Activated T-cell treated with anti-CD3 and anti-CD28 coated beads for 1 hour (primary cell): ENCODE measurements around the gene ZNF655.
"Not testable (repeated sequence)": the region's sequence is repeated elsewhere in the genome, so short reads cannot be mapped to it uniquely, and the experiment has no call there.

Experiments used
- DNase-seq: peaks from one replicate; pipeline ENCODE4 v3.0.0-alpha.2; 2020; ENCODE audit warnings: low read depth

The ZNF655 gene, protein sequence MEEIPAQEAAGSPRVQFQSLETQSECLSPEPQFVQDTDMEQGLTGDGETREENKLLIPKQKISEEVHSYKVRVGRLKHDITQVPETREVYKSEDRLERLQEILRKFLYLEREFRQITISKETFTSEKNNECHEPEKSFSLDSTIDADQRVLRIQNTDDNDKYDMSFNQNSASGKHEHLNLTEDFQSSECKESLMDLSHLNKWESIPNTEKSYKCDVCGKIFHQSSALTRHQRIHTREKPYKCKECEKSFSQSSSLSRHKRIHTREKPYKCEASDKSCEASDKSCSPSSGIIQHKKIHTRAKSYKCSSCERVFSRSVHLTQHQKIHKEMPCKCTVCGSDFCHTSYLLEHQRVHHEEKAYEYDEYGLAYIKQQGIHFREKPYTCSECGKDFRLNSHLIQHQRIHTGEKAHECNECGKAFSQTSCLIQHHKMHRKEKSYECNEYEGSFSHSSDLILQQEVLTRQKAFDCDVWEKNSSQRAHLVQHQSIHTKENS

DNA sequence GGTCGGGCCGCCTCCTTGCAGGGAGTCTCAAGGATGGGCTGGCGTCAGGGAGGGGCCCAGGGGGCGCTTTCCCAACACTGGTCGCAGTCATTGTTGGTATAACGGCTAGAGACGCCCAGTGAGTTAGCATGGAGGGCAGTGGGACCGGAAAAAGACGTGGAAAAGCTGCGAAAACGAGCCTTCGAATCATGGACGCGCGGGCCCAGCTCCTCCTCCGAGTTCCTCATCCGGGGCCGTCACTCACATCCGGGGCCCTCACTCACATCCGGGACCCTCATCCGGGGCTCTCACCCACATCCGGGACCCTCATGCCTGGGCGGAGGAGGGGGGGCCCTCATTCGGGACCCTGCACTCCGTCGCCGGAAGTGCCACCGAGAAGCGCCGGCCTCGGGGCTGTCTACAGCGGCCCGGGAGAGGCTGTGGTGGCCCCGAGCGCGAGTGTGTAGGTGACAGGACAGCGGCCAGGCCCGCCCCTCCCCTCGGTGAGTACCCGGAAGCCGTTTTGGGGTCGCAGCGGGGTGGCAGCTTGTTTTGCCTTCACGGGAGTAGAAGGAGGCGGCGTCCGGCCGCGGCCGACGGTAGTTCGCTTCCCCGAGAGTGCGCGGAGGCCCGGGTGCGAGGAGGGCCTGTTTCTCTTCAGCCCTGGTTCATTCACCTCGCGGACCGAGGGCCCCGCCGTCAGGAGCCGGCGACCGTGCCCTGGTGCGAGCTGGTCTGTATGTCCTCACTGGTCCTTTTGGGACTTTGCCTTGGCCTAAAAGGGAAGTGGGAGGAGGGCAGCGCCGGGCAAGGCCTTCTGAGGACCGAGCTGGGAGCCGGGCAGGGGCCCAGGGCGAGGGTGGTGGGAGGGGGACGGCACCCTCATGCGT lies at the start of gene ZNF655:
Gene ZNF655, plus strand, starts transcription at position 337 of the 869 bp plus-strand sequence. CDS start 1,918 bp downstream, outside the sequence.
- DNase-seq, result peak; percentile 79

DNA sequence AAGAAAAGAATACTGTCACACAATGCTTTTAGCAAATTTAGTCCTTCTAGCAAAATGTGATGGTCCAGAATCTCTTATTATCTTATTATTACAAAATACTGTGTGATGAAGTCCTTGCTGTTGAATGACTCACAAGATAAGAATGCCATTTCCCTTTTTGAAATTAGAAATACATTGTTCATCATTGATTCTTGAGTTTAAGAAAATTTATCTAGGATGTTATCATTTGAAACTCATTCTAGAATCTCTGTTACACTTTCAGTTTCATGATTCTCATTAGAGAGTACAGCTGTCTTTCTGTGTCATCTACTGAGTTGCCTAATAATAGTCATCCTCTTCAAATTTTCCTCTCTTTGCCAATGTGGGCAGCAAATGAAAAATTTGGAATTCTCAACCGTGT lies 44.4 kb upstream of the ZNF655 start:
- DNase-seq, result no peak

GRCh38 chr7:99521399-99521798 lies 37.0 kb upstream of the ZNF655 start:
- no peak for DNase-seq

DNA sequence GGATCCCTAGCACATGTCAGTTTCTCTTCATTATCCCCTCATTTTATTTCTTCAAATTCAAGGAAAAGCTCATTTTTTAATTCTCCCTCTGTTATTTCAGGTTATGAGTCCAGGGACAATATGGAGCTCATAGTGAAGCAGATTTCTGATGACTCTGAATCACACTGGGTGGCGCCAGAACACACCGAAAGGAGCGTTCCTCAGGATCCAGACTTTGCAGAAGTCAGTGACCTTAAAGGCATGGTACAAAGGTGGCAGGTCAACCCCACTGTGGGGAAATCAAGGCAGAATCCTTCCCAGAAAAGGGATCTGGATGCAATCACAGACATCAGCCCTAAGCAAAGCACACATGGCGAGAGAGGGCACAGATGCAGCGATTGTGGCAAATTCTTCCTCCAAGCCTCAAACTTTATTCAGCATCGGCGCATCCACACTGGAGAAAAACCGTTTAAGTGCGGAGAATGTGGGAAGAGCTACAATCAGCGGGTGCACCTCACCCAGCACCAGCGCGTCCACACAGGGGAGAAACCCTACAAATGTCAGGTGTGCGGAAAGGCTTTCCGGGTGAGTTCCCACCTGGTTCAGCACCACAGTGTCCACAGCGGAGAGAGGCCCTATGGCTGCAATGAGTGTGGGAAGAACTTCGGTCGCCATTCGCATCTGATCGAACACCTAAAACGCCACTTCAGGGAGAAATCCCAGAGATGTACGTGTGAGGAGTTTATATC lies 32.6 kb upstream of the ZNF655 start:
- no peak for DNase-seq

- no peak for DNase-seq
These were observed 27.1 kb upstream of the ZNF655 start for GRCh38 chr7:99531354-99531765.

GRCh38 chr7:99535667-99536066 lies 22.8 kb upstream of the ZNF655 start:
- no peak for DNase-seq

DNA sequence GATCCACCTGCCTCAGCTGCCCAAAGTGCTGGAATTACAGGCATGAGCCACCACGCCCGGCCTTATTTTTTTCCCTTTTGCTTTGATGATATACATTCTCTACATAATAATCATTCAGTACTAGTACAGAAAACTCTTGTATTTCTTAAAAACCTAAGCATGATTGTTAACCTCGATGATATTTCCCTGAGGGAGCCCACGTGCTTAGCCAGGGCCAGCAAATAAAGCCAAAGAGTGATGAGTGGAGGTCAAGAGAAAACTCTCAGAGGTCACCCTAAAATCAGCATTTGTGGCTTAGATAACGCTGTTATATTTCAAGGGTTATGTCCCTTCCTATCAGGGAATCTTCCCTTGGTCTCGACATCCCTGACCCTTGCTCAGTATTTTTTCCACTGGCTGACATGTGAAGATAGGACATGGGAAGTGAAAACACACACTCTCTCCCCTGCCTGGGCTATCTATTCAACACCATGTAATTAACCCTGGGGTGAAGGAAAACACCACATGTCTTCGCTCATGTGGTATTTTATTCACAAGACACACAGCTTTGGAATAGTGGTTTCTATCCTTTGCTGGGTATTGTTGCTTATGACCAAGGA lies 19.1 kb upstream of the ZNF655 start:
- DNase-seq, result no peak

- DNase-seq, result no peak
These were observed 17.9 kb upstream of the ZNF655 start for GRCh38 chr7:99540542-99540941.

GRCh38 chr7:99541212-99541611 lies 17.2 kb upstream of the ZNF655 start:
- DNase-seq, result no peak

DNA sequence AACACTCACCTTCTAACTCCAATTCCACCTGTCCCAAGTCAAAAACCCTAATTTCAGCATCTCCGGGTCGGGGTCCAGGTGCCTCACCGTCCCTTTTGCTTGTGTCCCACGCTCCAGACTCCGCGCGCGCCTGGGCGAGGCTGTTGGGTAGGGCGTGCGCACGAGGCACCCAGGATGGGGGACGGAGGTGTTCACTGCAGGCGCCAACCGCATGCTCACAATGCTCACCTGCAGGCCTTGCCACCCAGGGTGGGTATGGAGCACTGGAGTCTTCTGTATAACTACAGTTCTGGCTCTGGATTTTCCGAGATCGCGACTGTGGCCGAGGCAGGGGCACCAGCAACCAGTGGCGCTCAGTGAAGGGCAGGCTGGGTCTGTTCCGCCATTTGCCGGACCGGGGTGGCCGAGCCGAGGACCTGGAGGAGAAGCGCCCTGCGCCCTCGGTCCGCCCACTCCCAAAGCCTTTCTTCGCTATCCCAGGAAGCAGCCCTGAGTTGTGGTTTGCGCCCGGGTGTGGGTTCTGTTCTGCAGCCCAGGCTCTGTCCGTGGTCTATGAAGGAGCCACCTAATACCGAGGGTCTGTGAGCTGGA lies 15.3 kb upstream of the ZNF655 start:
- DNase-seq, result no peak

GRCh38 chr7:99543916-99544315 lies 14.5 kb upstream of the ZNF655 start:
- DNase-seq, result no peak

DNA sequence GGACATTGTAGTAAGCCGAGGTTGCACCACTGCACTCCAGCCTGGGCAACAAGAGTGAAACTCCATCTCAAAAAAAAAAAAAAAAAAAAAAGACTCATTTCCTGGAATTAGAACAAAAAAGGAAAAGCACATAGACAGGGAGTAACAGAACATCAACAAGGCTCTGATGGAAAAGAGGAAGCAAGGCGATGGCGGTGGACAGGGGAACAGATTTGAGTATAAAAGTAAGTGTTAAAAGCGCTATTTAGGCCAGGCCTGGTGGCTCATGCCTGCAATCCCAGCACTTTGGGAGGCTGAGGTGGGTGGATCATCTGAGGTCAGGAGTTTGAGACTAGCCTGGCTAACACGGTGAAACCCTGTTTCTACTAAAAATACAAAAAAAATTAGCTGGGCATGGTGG lies 13.1 kb upstream of the ZNF655 start:
- not testable (repeated sequence) for DNase-seq

GRCh38 chr7:99549545-99549944 lies 8.9 kb upstream of the ZNF655 start:
- DNase-seq, result not testable (repeated sequence)

DNA sequence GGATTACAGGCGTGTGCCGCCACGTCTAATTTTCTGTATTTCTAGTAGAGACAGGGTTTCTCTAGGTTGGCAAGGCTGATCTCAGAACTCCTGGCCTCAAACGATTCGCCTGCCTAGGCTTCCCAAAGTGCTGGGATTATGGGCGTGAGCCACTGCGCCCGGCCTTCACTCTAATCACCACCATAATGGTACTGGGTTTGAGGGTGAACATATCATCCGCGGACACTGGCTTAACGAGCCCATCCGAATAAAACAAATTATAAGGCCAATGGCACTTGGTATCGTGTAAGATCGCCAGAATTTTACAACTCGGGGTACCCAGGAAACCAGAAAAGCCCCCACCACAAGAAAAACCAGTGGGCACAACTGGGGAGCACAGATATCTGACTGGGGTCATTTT lies 7.1 kb upstream of the ZNF655 start:
- no peak for DNase-seq

- peak; percentile 71 for DNase-seq
These were observed 6.5 kb upstream of the ZNF655 start, which contains the start of gene FAM200A for GRCh38 chr7:99551767-99552463. FAM200A (minus strand) TSS chr7:99552114; CDS start chr7:99548407, 3,707 bp downstream.

GRCh38 chr7:99553039-99553438 lies 5.4 kb upstream of the ZNF655 start:
- DNase-seq, result no peak

- no peak for DNase-seq
These were observed 3.5 kb upstream of the ZNF655 start for GRCh38 chr7:99554939-99555338.

GRCh38 chr7:99557196-99557607 lies 1.2 kb upstream of the ZNF655 start:
- DNase-seq, result no peak

DNA sequence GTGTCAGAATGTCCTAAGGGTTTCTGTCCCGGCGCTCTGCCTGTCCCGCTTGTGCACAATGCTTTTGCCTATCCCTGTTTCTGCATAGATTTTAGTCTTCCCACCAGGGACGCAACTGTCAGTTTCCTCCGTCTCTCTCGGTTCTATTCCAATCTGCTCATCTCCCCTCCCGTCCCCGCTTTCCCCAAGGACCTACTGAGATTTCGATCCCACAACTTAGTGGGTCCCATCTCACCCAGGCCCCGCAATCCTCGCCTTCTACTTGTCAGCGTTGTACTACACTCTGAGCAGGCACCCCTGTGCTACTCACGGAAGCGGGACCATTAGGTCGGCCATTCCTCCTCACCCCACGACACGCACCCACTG lies 519 bp upstream of the ZNF655 start:
- DNase-seq, result no peak

DNA sequence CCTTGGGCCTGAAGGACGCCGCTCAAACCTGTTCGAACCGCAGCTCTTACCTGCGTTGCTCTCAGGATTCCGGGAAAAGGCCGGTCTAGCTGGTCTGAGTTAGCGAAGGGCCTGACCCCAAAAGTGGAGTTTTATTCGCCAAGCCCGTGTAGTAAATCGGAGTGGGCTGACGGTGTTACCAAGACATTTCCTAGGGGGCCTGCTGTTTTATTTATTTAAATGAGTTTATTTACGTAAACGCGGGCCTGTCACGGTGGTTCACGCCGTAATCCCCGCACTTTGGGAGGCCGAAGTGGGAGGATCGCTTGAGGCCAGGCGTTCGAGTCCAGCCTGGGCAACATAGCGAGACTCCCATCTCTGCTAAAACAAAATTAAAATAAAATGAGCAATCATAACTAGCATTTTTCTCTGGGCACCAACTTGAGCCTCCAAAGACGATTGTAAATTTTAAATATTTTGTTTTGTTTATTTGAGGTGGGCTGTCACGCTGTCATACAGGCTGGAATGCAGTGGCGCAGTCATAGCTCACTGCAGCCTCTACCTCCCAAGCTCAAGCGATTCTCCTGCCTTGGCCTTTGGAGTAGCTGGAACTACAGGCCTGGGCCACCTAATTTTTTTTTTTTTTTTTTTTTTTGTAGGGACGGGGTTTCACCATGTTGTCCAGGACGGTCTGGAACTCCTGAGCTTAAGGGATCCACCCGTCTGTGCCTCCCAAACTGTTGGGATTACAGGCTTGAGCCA lies 903 bp downstream of the ZNF655 start:
- DNase-seq, result no peak
